HG03095 (cell line): ENCODE data around the gene DPP6.

Experiments used
- ATAC-seq: cut with Tn5 transposase; IDR thresholded peaks from one replicate; pipeline ENCODE4 v1.9.1; 2021; ENCODE audit warnings: moderate library complexity; ENCODE audit not compliant: unreplicated experiment

Gene DPP6

DNA sequence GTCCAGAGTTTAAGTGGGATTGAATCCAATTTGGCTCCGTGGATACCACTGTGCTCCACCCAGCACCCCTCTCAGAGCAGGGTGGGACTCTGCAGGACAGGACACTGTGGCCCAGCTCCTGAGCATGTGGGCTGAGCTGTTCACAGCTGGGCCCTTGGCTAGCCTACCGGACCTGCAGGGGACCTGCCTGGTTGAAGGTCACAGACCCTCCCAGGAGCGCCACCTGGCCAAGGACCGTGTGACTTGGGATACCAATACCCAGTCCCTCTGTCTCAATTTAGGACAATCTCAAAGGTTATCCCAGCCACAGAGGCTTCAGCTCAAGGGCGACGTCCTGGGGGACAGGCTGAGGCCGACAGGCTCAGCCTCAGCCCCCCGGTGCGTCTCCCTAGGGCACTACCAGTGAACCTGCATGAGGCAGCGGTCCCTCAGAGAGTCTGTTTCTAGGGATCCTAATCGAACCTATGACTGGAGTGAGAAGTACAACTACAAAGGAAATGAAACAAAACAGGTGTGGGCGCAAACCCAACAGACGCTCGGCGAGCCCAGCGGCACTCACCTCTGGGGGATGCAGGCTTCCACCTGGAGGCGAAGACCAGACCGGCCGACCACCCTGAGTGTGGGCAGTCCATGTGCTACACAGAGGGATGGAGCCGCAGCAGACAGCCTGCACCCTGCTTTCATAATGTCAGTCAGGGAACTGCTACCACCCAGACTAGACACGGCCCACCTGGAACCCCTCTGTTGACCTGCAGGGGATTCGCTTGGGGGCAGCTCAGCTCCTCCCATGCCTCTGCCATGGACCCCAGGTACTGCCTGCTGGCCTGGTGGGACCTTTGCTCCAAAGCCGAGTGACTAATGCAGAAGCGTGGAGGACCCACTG lies 847.0 kb downstream of the DPP6 start:
- ATAC-seq, result no peak

DNA sequence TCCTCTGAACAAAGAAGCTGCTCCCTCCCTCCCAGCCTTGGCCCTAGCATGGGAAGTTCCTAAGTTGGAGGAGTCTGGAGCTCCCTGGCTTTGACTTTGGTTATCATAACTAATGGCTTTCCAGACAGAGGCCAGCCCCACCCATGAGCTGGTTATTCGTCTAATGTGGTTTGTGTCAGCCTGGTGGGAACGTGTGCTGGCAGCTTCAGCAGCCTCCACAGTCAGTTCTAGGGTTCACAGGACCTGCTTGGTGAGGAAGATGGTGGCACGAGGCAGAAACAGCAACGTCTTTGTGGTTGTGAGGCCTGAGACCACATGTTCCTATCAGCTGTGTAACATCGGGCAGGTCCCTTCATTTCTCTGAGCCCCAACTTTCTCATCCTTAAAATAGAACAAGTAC lies 847.7 kb downstream of the DPP6 start:
- ATAC-seq, result no peak

DNA sequence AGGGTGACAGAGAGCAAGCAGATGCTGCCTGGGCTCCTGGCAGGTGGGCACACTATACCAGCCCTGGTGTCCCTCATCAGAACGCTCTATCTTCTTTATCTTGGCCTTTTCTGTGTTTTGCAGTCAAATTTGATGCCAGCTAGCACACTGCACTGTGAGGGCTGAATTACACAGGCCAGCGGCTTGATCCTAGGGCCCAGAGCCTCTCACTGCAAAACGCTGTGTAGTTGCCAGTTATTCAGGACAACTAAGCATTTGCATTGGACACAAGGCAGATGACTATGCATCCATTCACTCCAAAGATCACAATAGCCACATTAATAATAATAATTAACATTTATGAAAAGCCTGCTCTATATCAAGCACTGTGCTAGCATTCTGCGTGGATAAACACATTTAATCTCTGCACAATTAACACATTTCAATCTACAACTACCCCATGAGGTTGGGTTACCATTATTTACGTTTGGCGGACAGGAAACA lies 850.4 kb downstream of the DPP6 start:
- no peak for ATAC-seq

DNA sequence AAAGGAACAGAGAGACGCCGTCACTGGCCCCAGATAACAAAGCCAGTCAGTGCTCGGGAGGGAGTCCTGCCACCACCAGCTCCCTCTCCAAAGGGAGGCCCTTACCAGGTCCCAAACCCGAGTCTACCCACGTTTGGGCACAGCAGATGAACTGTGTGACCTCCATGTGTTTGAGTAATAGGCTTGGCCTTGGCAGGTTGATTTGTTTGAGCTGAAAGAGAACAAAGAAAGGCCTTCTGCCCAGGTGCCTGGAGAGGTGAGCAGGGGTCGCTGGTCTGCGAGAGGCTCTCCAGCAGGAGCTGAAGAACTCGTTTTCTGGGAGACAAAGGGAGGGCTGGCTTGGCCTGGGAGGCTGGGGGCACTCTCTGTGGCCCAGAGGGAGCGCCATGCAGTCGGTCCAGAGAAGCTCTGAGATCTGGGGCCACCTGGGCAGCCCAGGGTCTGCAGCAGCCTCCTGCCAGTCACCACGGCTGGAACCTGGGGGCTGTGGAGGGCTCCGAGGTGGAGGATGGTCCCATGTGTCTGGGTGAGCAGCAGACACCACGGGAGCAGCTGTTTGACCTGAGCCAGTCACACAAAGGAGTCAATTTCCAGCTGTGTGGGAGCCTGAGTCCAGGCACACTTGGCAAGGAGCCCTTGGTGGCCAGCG lies 851.0 kb downstream of the DPP6 start:
- no peak for ATAC-seq

DNA sequence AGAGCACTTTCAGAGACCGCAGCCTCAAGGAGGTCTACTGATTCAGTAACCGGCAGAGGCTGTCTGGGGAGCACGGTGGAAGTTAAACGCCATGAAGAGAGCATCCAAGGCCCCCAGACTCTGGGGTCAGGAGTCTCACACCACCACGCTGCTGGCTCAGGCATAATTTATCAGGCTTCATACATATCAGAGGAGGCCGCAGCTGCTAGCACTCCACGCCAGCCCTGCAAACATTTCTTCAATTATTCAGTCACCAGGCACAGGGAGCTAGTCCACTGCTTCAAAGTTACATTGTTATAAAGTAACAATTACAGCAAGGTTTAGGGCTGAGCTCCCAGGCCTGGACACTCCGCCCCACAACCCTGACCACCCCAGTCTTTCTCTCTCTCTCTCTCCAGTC lies 852.9 kb downstream of the DPP6 start:
- ATAC-seq, result no peak

DNA sequence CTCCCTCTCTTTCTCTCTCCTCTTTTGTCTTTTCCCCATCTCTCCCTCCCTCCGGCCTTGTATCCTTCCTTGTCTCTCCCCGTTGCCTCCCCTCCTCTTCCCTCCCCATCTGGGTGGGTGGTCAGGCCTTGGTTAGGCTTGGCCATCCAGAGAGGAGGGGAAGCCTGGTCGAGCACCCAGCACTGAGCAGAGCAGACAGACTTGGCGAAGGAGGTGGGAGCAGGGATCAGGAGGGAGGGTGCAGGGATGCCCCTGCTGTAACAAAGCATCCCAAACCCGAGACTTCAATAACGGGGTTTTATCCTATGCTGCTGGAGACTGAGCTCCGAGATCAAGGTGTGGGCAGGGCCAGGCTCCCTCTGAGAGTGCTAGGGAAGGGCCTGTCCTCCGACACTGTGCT lies 853.4 kb downstream of the DPP6 start:
- ATAC-seq, result no peak

DNA sequence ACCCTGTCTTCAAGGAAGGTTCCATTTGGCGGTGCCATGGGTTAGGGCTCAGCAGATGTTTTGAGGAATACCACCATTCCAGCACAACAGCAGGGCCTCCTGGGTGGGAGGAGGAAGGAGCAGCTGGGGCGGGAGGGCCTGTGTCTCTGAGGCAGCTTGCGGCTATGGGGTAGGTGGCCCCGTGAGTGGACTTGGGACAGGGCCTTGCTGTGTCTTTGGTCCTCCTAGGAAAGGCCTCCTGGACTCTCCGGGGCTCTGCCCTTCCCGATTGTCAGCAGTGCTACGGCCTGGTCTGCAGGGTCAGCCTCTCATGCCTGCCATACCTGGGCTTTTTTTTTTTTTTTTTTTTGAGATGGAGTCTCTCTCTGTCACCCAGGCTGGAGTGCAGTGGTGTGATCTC lies 854.0 kb downstream of the DPP6 start:
- no peak for ATAC-seq

DNA sequence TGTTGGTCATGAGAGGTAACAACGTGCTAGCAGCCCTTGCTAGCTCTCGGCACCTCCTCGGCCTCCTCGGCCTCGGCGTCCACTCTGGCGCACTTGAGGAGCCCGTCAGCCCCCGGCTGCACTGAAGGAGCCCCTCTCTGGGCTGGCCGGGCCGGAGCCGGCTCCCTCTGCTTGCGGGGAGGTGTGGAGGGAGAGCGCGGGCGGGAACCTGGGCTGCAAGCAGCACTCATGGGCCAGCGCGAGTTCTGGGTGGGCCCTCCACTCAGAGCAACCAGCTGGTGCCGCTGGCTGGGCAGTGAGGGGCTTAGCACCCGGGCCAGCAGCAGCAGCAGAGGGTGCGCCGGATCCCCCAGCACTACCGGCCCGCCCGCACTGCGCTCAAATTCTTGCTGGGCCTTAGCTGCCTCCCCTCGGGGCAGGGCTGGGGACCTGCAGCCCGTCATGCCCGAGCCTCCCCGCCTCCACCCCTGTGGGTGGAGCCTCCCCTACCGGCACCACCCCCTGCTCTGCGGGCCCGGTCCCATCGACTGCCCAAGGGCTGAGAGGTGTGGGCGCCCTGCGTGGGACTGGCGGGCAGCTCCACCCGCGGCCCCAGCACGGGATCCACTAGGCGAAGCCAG lies 854.6 kb downstream of the DPP6 start:
- ATAC-seq, result no peak

DNA sequence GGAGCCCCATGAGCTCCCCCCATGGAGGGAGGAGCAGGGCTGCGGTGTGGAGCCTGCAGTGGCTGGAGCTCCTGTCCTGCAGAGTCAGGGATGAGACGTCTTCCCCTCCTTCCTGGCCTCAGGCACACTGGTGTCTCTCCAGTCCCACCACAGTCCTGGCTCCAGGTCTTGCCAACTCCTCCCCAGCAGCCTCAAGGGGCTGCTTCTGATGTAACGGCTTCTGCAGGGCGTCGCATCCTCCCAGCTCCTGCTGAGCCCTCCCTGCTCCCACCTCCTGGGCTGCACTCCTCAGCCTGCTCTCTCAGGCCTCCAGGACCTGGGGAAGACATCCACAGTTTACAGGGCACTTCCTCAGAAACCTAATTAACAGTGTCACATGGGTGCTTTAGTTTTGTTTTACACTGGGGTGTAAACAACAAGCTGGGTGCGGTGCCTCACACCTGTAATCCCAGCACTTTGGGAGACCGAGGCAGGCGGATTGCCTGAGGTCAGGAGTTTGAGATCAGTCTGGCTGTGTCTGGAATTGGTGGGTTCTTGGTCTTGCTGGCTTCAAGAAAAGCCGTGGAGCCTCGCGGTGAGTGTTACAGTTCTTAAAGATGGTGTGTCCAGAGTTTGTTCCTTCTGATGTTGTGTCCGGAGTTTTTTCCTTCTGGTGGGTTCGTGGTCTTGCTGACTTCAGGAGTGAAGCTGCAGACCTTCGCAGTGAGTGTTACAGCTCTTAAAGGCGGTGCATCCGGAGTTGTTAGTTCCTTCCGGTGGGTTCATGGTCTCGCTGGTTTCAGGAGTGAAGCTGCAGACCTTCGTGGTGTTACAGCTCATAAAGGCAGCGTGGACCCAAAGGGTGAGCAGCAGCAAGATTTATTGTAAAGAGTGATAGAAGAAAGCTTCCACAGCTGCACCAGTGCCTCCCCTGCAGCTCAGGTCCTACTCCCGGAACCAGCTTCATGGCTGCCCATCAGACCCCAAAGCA lies 855.7 kb downstream of the DPP6 start:
- no peak for ATAC-seq

DNA sequence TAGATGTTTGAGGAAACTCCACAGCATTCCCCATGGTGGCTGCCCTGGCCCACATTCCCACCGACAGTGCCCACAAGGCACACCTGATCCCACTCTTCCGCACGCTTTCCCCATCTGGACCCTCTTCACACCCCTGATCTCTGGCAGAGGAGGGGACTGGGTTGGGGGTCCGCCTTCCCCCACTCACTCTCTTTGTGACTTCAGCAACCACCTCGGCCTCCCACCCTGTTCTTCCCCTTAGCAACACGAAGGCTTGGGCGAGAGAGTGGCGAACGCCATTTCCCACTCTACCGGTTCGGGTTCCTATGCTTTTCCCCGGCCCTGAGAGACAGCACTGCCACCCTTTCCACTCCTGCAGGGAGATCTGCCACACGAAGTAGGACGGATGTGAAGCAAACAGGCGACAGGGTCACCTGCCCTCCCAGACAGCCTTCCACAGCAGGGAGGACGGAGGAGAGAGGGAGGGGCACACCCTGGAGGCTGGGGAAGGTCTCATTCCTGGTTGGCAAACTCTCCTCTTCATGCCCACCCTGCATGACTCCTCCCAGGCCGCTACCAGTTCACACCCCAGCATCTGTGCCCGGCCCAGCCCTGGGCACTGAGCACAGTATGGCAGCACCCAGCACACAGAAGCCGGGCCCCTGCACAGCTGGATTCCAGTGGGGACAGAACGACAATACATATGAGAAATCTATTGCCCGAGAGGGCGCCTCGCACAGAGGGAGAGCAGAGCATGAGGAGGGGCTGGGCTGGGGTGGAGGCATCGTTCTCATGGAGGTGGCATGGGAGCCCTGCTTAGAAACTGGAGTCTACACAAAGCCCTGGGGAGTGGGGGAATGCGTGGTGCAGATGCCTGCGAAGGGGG lies 857.3 kb downstream of the DPP6 start:
- ATAC-seq, result no peak

DNA sequence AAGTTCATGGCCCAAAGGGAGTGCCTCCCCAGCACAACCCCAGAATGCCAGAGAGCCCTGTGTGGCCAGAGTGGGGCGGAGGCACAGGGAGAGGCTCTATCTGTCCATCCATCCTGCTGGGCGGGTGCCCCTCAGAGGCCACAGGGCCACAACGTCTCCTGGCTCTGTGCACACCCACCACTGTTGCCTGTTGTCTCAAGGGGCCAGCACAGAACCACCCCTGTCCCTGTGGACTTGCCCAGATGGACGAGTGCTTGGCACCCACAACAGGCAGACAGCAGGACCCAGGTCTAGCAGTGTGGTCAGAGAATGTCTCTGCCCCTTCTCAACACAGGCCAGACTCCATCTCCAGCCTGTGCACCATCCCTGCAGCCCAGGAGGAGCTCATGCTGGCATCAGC lies 857.9 kb downstream of the DPP6 start:
- no peak for ATAC-seq

DNA sequence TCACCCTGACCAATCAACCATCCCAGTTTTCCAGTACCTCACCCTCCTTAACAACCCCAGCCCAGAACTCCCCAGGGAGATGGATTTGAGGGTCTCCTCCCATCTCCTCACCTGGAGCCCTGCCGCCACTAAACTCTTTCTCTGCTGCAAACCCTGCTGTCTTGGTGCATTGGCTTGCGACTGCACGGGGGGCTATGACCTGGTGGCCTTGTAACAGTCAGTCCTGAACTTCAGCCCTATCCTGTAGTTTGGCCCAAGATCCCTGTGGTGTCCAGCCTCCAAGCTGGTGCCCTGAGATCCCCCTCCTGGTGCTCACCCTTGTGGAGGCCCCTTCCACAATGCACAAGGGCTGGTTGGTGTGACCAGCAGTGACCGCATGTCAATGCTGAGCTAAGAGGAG lies 858.8 kb downstream of the DPP6 start:
- ATAC-seq, result no peak

DNA sequence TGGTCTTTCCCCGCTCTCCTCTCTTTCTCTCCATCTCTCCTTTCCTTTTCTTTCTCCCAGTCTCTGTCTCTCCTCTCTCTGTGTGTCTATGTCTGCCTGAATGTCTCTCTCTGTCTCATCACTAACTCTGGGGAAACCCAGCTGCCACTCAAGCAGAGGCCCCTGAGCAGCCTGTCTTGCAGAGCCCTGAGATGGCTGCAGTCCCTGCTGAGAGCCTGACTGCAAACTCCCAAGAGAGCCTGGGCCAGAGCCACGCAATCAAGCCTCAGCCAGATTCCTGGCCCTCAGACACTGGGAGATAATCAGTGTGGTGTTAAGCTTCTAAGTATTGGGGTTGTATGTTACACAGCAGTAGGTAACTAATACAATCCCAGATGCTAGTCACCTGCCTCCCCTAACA lies 859.2 kb downstream of the DPP6 start:
- ATAC-seq, result no peak

DNA sequence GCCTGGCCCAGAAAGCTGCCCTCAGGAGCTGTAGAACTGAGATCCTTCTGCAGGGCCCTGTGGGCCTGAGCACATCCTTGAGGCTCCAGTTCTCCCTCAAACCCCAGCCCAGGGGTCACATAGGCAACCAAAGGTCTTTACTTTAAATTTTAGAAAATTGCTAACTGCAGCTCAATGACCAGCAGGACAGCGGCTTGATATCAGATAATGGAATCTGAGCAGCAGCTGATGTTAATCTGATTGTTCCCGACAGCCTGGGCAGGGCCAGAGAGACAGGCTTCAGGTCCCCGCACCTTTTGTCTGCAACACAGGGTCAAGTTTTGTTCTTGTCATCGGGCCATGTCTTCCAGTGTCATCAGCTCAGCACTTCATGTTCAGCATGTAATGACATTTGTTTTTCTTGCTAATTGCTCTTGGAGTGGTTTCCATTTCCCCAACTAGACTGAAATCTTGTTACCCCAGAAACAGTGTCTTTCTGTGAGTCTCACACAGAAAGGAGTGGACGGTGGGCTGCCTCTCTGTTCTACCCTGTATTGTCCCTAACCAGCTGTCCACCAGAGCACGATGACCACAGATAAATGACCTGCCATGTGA lies 859.8 kb downstream of the DPP6 start:
- ATAC-seq, result no peak

DNA sequence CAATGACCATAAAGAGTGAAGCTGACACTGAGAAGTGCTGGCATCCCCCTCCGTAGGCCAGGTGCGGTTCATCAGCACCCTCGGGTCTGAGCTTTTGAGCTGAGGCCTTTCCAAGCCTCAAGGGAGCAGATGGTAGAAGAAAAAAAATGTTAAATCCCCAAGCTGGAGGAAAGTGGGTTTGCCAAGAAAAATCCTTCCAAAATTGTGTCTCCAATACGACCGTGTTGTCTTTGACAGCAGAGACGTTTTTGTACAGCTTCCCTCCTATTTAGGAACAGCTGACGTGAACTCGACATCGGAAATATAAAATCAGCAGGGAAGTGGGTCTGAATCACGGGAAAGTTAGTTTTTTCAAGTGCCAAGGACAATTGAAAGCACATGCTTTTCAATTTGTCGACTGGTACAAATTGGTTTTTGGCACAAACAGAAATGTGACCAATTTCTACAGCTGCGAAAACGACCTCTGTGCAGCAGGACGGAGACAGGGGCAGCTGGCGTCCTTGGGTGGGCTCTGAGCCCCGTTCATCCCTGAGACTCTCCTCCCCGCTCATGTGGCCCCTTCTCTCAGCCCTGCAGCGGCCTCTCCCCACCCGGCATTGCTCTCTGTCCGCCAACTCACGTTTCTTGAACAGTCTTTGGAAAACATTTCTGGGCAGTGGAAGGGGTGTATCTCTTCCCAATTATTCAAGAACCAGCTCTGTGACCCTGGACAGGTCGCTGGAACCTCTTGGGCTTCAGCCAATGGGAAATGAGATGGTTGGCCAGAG lies 860.9 kb downstream of the DPP6 start:
- no peak for ATAC-seq

DNA sequence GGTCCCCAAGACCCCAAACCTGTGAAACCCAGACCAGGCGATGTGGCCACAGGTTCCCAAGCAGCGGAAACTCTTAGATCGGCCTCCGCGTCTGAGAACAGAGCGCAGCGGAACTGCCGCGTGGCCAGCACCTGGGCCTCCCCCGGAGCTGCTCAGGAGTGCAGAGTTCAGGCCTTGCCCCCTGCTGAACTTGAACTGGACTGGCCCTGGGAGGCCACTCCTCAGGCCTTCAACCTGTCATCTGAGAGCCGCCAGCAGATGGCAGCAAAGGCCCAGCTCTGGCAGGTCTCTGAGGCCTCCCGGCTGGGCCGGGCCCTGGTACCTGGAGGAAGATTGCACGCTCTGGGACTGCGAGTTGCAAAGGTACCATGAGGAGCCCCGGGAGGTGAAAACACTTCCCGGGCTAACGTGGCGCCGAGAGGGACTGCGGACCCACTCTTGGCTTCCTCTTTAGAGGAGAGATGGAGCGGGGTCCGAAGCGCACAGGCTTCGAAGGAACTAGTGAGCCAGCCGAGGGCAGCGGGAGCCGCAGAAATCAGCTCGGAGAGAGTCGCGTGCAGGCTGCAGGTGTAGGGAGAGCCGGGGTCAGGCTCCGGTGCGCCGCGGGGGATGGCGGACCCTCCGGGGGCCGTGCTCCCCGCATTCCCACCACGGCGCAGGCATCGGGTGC lies 861.6 kb downstream of the DPP6 start:
- ATAC-seq, result peak; percentile 98

DNA sequence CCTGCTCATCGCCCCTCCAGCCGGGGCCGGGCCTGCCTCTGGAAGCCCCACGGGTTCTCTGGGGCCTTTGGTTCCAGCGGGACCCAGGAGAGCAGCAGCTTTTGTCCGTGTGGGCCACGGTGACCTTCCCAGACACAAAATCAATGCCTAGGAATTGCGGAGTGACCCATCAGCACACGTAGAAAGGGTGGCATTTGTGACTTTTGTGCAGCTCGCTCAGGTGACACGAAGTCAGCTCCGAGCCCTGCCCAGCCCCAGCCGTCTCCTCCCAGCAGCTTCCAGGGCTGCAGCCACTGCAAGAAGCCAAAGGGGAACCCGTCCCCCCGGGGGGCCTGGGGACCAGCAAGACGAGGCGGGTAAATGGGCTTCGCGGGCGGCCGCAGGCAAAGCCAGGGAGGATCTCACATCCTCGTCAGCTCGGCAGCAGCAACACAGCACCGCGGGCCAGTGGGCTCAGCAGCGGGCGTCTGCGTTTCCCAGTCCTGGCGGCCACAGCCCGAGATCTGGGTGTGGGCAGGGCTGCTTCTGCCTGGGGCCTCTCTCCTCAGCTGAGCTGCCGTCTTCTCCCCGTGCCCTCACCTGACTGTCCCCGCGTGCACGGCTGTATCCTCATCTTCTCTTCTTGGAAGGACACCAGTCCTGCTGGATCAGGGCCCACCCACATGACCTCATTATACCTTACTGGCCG lies 862.3 kb downstream of the DPP6 start:
- no peak for ATAC-seq

DNA sequence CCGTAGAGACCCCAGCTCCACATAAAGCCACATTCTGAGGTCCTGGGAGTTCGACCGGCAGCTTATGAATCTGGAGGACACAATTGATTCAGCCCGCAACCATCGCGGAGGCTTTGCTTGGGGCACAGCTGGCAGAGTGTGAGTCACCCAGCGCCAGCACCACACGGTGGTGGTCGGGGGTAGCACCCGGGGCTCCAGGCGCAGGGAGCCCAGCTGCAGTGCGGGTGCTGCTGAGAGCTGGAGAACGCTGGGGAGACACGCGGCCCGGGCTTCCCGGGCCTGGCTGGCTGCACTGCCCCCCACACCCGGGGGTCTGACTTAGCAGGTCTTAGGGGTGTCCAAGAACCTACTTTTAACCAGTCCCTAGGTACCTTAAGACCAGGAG lies 862.8 kb downstream of the DPP6 start:
- ATAC-seq, result no peak
